ENCODE measurements around the gene RSPH1.

The RSPH1 gene

GRCh38 chr21:42469272-42469671, 26.8 kb downstream of the RSPH1 start:
- no peak overlapping the region for H3K27ac ChIP-seq (ENCODE audit: low read length)
- no peaks in the 10 kb centered on the region for H3K27me3 ChIP-seq (ENCODE audit: control insufficient read depth, insufficient read depth, low read length)
- peaks cover 14% of the 10 kb centered on the region for H3K4me1 ChIP-seq (ENCODE audit: control insufficient read depth, low read depth, low read length)
- no peak overlapping the region for H3K9ac ChIP-seq (ENCODE audit: low read length)
- H3K4me3 ChIP-seq (ENCODE audit: low read length): no peak overlapping the region
- H3K9me3 ChIP-seq (ENCODE audit: control insufficient read depth, low read depth, low read length): no peaks in the 10 kb centered on the region
- H3K36me3 ChIP-seq (ENCODE audit: control insufficient read depth, low read depth, low read length): no peaks in the 10 kb centered on the region

GRCh38 chr21:42468491-42469131, 27.4 kb downstream of the RSPH1 start:
- Histone ChIP-seq H3K27me3 (ENCODE audit: control insufficient read depth, insufficient read depth, low read length) (no peaks in the 10 kb centered on the region), H3K4me1 (ENCODE audit: control insufficient read depth, low read depth, low read length) (peaks cover 9% of the 10 kb centered on the region), H3K36me3 (ENCODE audit: control insufficient read depth, low read depth, low read length) (no peaks in the 10 kb centered on the region), H3K9ac (ENCODE audit: low read length) (no peak overlapping the region), H3K4me3 (ENCODE audit: low read length) (no peak overlapping the region), H3K27ac (ENCODE audit: low read length) (no peak overlapping the region), H3K9me3 (ENCODE audit: control insufficient read depth, low read depth, low read length) (no peaks in the 10 kb centered on the region)

GRCh38 chr21:42467140-42467983, 28.7 kb downstream of the RSPH1 start:
- H3K27ac ChIP-seq (ENCODE audit: low read length): no peak overlapping the region
- no peak overlapping the region for H3K9ac ChIP-seq (ENCODE audit: low read length)
- H3K36me3 ChIP-seq (ENCODE audit: control insufficient read depth, low read depth, low read length): no peaks in the 10 kb centered on the region
- H3K9me3 ChIP-seq (ENCODE audit: control insufficient read depth, low read depth, low read length): no peaks in the 10 kb centered on the region
- peaks cover 19% of the 10 kb centered on the region for H3K4me1 ChIP-seq (ENCODE audit: control insufficient read depth, low read depth, low read length)
- H3K4me3 ChIP-seq (ENCODE audit: low read length): no peak overlapping the region
- no peaks in the 10 kb centered on the region for H3K27me3 ChIP-seq (ENCODE audit: control insufficient read depth, insufficient read depth, low read length)

GRCh38 chr21:42466700-42467099, 29.3 kb downstream of the RSPH1 start:
- H3K9me3 ChIP-seq (ENCODE audit: control insufficient read depth, low read depth, low read length): no peaks in the 10 kb centered on the region
- H3K27me3 ChIP-seq (ENCODE audit: control insufficient read depth, insufficient read depth, low read length): no peaks in the 10 kb centered on the region
- no peak overlapping the region for H3K27ac ChIP-seq (ENCODE audit: low read length)
- no peaks in the 10 kb centered on the region for H3K36me3 ChIP-seq (ENCODE audit: control insufficient read depth, low read depth, low read length)
- peaks cover 25% of the 10 kb centered on the region for H3K4me1 ChIP-seq (ENCODE audit: control insufficient read depth, low read depth, low read length)
- H3K9ac ChIP-seq (ENCODE audit: low read length): no peak overlapping the region
- no peak overlapping the region for H3K4me3 ChIP-seq (ENCODE audit: low read length)

- Histone ChIP-seq H3K4me1 (ENCODE audit: control insufficient read depth, low read depth, low read length) (peaks cover 34% of the 10 kb centered on the region), H3K27me3 (ENCODE audit: control insufficient read depth, insufficient read depth, low read length) (no peaks in the 10 kb centered on the region), H3K9ac (ENCODE audit: low read length) (no peak overlapping the region), H3K9me3 (ENCODE audit: control insufficient read depth, low read depth, low read length) (no peaks in the 10 kb centered on the region), H3K27ac (ENCODE audit: low read length) (no peak overlapping the region), H3K4me3 (ENCODE audit: low read length) (no peak overlapping the region), H3K36me3 (ENCODE audit: control insufficient read depth, low read depth, low read length) (no peaks in the 10 kb centered on the region)
These were observed 30.3 kb downstream of the RSPH1 start for GRCh38 chr21:42465803-42466127.

- Histone ChIP-seq H3K4me3 (ENCODE audit: low read length) (no peak overlapping the region), H3K4me1 (ENCODE audit: control insufficient read depth, low read depth, low read length) (peaks cover 38% of the 10 kb centered on the region)
These were observed 30.8 kb downstream of the RSPH1 start for GRCh38 chr21:42465008-42465802.

GRCh38 chr21:42463861-42464515, 32.0 kb downstream of the RSPH1 start:
- Histone ChIP-seq H3K4me3 (ENCODE audit: low read length) (no peak overlapping the region), H3K9ac (ENCODE audit: low read length) (no peak overlapping the region), H3K4me1 (ENCODE audit: control insufficient read depth, low read depth, low read length) (peaks cover 38% of the 10 kb centered on the region), H3K27ac (ENCODE audit: low read length) (no peak overlapping the region), H3K27me3 (ENCODE audit: control insufficient read depth, insufficient read depth, low read length) (no peaks in the 10 kb centered on the region), H3K36me3 (ENCODE audit: control insufficient read depth, low read depth, low read length) (no peaks in the 10 kb centered on the region), H3K9me3 (ENCODE audit: control insufficient read depth, low read depth, low read length) (no peaks in the 10 kb centered on the region)

More at GRCh38 chr21:42465008-42465802, 30.8 kb downstream of the RSPH1 start:
- Histone ChIP-seq H3K27me3 (ENCODE audit: control insufficient read depth, insufficient read depth, low read length) (no peaks in the 10 kb centered on the region), H3K9ac (ENCODE audit: low read length) (no peak overlapping the region), H3K27ac (ENCODE audit: low read length) (no peak overlapping the region), H3K9me3 (ENCODE audit: control insufficient read depth, low read depth, low read length) (no peaks in the 10 kb centered on the region), H3K36me3 (ENCODE audit: control insufficient read depth, low read depth, low read length) (no peaks in the 10 kb centered on the region)

GRCh38 chr21:42461881-42462877, 33.8 kb downstream of the RSPH1 start:
- no peaks in the 10 kb centered on the region for H3K9me3 ChIP-seq (ENCODE audit: control insufficient read depth, low read depth, low read length)
- H3K36me3 ChIP-seq (ENCODE audit: control insufficient read depth, low read depth, low read length): no peaks in the 10 kb centered on the region
- H3K4me1 ChIP-seq (ENCODE audit: control insufficient read depth, low read depth, low read length): peaks cover 32% of the 10 kb centered on the region
- H3K9ac ChIP-seq (ENCODE audit: low read length): no peak overlapping the region
- H3K4me3 ChIP-seq (ENCODE audit: low read length): no peak overlapping the region
- no peaks in the 10 kb centered on the region for H3K27me3 ChIP-seq (ENCODE audit: control insufficient read depth, insufficient read depth, low read length)
- H3K27ac ChIP-seq (ENCODE audit: low read length): no peak overlapping the region

- Histone ChIP-seq H3K36me3 (ENCODE audit: control insufficient read depth, low read depth, low read length) (no peaks in the 10 kb centered on the region), H3K4me3 (ENCODE audit: low read length) (no peak overlapping the region), H3K9me3 (ENCODE audit: control insufficient read depth, low read depth, low read length) (no peaks in the 10 kb centered on the region), H3K9ac (ENCODE audit: low read length) (no peak overlapping the region), H3K27ac (ENCODE audit: low read length) (no peak overlapping the region), H3K27me3 (ENCODE audit: control insufficient read depth, insufficient read depth, low read length) (no peaks in the 10 kb centered on the region), H3K4me1 (ENCODE audit: control insufficient read depth, low read depth, low read length) (peaks cover 30% of the 10 kb centered on the region)
These were observed 34.9 kb downstream of the RSPH1 start for GRCh38 chr21:42461185-42461520.

- Histone ChIP-seq H3K27ac (ENCODE audit: low read length) (no peak overlapping the region), H3K9ac (ENCODE audit: low read length) (no peak overlapping the region), H3K4me3 (ENCODE audit: low read length) (no peak overlapping the region), H3K9me3 (ENCODE audit: control insufficient read depth, low read depth, low read length) (no peaks in the 10 kb centered on the region), H3K27me3 (ENCODE audit: control insufficient read depth, insufficient read depth, low read length) (no peaks in the 10 kb centered on the region), H3K36me3 (ENCODE audit: control insufficient read depth, low read depth, low read length) (no peaks in the 10 kb centered on the region), H3K4me1 (ENCODE audit: control insufficient read depth, low read depth, low read length) (peaks cover 30% of the 10 kb centered on the region)
These were observed 35.4 kb downstream of the RSPH1 start for GRCh38 chr21:42460391-42461184.

Data from iPS-18a (cell line).